Esophagus muscularis mucosa (tissue), 3 donors: ENCODE results near the gene TMEM158.

Experiments
- POLR2A ChIP-seq: fragments of 450-650 bp; IDR thresholded peaks from one replicate; pipeline ENCODE4 v1.6.1; 2017; ENCODE audit warnings: antibody characterized with exemption, moderate library complexity, mild to moderate bottlenecking, low read depth
- POLR2AphosphoS5 ChIP-seq, 2 donors: sonication (generic); formaldehyde crosslinking; IDR thresholded peaks; one replicate each; pipeline ENCODE4 v1.6.1; 2017; ENCODE audit warnings: antibody characterized with exemption in 2 of 2
- TF ChIP-seq, protein P1 (sequence below), 3 experiments: fragments of 200-600 bp in 2 of 3; fragments of 450-650 bp in 1 of 3; sonication (generic) in 2 of 3; IDR thresholded peaks; one replicate each; pipeline ENCODE4 v1.5.1; 2017 to 2019; ENCODE audit warnings: antibody characterized with exemption in 3 of 3, mild to moderate bottlenecking in 2 of 3, moderate library complexity in 1 of 3

DNA sequence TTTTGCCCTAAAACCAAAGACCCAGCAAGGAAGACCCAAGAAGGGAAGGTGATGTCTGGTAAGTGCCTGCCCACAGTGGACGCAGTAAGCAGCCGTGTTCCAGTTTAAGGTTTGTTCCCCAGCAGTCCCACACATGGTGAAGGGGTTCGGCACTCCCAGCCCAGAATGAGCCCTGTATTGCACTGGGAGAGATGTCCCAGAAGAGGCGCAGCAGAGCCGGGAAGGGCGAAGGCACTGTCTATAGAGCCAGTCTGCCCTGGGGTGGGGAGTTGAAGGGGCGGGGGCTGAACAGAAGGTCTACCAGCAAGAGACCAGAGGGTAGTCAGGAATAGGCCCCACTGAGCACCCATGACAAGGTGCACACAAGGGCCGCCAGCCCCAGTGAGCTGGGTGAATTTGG lies 6.4 kb downstream of the TMEM158 start:
- TF ChIP-seq, protein P1, sequence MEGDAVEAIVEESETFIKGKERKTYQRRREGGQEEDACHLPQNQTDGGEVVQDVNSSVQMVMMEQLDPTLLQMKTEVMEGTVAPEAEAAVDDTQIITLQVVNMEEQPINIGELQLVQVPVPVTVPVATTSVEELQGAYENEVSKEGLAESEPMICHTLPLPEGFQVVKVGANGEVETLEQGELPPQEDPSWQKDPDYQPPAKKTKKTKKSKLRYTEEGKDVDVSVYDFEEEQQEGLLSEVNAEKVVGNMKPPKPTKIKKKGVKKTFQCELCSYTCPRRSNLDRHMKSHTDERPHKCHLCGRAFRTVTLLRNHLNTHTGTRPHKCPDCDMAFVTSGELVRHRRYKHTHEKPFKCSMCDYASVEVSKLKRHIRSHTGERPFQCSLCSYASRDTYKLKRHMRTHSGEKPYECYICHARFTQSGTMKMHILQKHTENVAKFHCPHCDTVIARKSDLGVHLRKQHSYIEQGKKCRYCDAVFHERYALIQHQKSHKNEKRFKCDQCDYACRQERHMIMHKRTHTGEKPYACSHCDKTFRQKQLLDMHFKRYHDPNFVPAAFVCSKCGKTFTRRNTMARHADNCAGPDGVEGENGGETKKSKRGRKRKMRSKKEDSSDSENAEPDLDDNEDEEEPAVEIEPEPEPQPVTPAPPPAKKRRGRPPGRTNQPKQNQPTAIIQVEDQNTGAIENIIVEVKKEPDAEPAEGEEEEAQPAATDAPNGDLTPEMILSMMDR (IDR thresholded peaks at IDR 0.05): no peak
- TF ChIP-seq POLR2A (no peak), POLR2AphosphoS5 (IDR thresholded peaks at IDR 0.05) (no peak)
